Fibroblast of lung (primary cell): ENCODE results near the gene RTF1. TPM values are rescaled to one million over a fixed set of nuclear protein-coding genes. Genes with fewer than 3 reads are reported as not detected.

ENCODE experiments used
- DNase-seq, 2 donors: peaks; one replicate each; pipeline versions ENCODE4 v3.0.0 to v3.0.0-alpha.2; 2010; ENCODE audit warnings: low read depth in 2 of 2
- H2AFZ ChIP-seq: 2 replicates; pipeline ENCODE4 v1.5.1; 2012; ENCODE audit warnings: low read length, control low read depth, inconsistent platforms
- H3K27ac ChIP-seq: 2 replicates; pipeline ENCODE4 v1.5.1; 2011; ENCODE audit warnings: low read length, control low read depth; ENCODE audit not compliant: insufficient read depth
- H3K27me3 ChIP-seq: 2 replicates; pipeline ENCODE4 v1.5.1; 2011; ENCODE audit warnings: mild to moderate bottlenecking, low read length; ENCODE audit not compliant: control insufficient read depth, insufficient read depth
- H3K36me3 ChIP-seq: 2 replicates; pipeline ENCODE4 v1.5.1; 2011; ENCODE audit warnings: low read length; ENCODE audit not compliant: control insufficient read depth, insufficient read depth
- H3K4me1 ChIP-seq: 2 replicates; pipeline ENCODE4 v1.5.1; 2011; ENCODE audit warnings: low read length; ENCODE audit not compliant: control insufficient read depth, insufficient read depth; ENCODE audit errors: extremely low read depth
- H3K4me2 ChIP-seq: 2 replicates; pipeline ENCODE4 v1.5.1; 2011; ENCODE audit warnings: low read length, control low read depth; ENCODE audit not compliant: insufficient read depth; ENCODE audit errors: extremely low read depth
- H3K4me3 ChIP-seq, 4 experiments: fragments of 200-600 bp in 1 of 4; sonication (generic) in 1 of 4; replicated peaks in 1 of 4; 2 replicates each; pipeline ENCODE4 v1.5.1; 2011 to 2016; ENCODE audit warnings: low read length in 4 of 4, low read depth in 3 of 4, mild to moderate bottlenecking in 3 of 4, control low read depth in 2 of 4, inconsistent platforms in 1 of 4, mixed read lengths in 1 of 4; ENCODE audit not compliant: insufficient read depth in 1 of 4; ENCODE audit errors: control extremely low read depth in 1 of 4
- H3K79me2 ChIP-seq: 2 replicates; pipeline ENCODE4 v1.5.1; 2012; ENCODE audit warnings: mild to moderate bottlenecking, low read length, inconsistent platforms; ENCODE audit not compliant: control insufficient read depth, insufficient read depth
- H3K9ac ChIP-seq: 2 replicates; pipeline ENCODE4 v1.5.1; 2011; ENCODE audit warnings: mild to moderate bottlenecking, low read length, control low read depth; ENCODE audit not compliant: insufficient read depth
- H3K9me3 ChIP-seq: 2 replicates; pipeline ENCODE4 v1.5.1; 2012; ENCODE audit warnings: low read depth, low read length; ENCODE audit not compliant: control insufficient read depth, insufficient read depth
- H4K20me1 ChIP-seq: 2 replicates; pipeline ENCODE4 v1.5.1; 2011; ENCODE audit warnings: low read length; ENCODE audit not compliant: control insufficient read depth, insufficient read depth; ENCODE audit errors: extremely low read depth
- EZH2 ChIP-seq: IDR thresholded peaks from 2 replicates; pipeline ENCODE4 v1.5.1; 2012; ENCODE audit warnings: low read length, control low read depth, mild to moderate bottlenecking; ENCODE audit errors: missing control alignments
- polyA plus RNA-seq, 2 donors: library from polyadenylated mRNA; depleted of rRNA in 1 of 2; stranded (reverse) in 1 of 2; unstranded in 1 of 2; fragments of >200 nt; gene quantifications; 2 replicates each; pipeline ENCODE4 v1.2.1, GENCODE V29; 2011 to 2012; ENCODE audit warnings: missing spikeins in 1 of 2
- total RNA-seq: library from RNA; depleted of rRNA; stranded (reverse); fragments of >200 nt; gene quantifications from 2 replicates; pipeline ENCODE4 v1.2.1, GENCODE V29; 2014
- TF ChIP-seq, protein P1 (sequence below), 2 donors: IDR thresholded peaks in 1 of 2; conservative IDR thresholded peaks in 1 of 2; 1 replicate in 1 of 2; 2 replicates in 1 of 2; pipeline ENCODE4 v1.5.1; 2011 to 2012; ENCODE audit warnings: low read length in 2 of 2, control low read depth in 1 of 2, inconsistent platforms in 1 of 2, low read depth in 1 of 2, mild to moderate bottlenecking in 1 of 2

Gene RTF1
- total and polyA plus RNA-seq, 2 donors (not counting 1 experiment from before 2014, with no cell fraction given), result 16.0 to 38.9 TPM

DNA sequence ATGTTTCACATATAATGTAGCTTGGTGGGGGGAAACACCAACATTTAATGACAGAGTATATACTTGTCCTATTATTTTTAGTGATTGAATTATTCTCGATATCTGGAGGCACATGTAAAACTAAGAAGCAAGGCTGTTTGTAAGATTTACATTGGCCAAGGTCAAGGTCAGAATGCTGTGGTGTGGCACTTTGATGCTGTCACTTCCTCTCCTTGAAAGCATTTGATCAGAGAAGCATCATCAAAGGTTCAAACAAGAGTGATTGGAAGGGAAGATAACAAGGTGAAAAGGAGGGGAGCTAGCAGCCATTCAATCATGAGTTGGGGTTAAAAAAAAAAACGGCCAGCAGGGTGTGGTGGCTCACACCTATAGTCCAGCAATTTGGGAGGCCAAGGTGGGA is 26.4 kb downstream of the RTF1 start:
- Histone ChIP-seq H3K9me3 (no peaks in the 10 kb centered on the region), H3K9ac (no peak overlapping the region), H3K27me3 (no peaks in the 10 kb centered on the region), H4K20me1 (no peaks in the 10 kb centered on the region), H3K79me2 (no peaks in the 10 kb centered on the region), H3K4me2 (no peak overlapping the region), H3K4me3 (no peak overlapping the region), H3K4me1 (no peaks in the 10 kb centered on the region), H3K27ac (no peak overlapping the region), H3K36me3 (no peaks in the 10 kb centered on the region), H2AFZ (no peak overlapping the region)
- DNase-seq, result no peak
- TF ChIP-seq, protein P1, sequence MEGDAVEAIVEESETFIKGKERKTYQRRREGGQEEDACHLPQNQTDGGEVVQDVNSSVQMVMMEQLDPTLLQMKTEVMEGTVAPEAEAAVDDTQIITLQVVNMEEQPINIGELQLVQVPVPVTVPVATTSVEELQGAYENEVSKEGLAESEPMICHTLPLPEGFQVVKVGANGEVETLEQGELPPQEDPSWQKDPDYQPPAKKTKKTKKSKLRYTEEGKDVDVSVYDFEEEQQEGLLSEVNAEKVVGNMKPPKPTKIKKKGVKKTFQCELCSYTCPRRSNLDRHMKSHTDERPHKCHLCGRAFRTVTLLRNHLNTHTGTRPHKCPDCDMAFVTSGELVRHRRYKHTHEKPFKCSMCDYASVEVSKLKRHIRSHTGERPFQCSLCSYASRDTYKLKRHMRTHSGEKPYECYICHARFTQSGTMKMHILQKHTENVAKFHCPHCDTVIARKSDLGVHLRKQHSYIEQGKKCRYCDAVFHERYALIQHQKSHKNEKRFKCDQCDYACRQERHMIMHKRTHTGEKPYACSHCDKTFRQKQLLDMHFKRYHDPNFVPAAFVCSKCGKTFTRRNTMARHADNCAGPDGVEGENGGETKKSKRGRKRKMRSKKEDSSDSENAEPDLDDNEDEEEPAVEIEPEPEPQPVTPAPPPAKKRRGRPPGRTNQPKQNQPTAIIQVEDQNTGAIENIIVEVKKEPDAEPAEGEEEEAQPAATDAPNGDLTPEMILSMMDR (conservative IDR thresholded peaks at IDR 0.05 in 1 of 2, IDR thresholded peaks at IDR 0.05 in 1 of 2; ENCODE audit: low read depth in 1 of 2, low read length in 2 of 2), result no peak
- TF ChIP-seq EZH2, result no peak

DNA sequence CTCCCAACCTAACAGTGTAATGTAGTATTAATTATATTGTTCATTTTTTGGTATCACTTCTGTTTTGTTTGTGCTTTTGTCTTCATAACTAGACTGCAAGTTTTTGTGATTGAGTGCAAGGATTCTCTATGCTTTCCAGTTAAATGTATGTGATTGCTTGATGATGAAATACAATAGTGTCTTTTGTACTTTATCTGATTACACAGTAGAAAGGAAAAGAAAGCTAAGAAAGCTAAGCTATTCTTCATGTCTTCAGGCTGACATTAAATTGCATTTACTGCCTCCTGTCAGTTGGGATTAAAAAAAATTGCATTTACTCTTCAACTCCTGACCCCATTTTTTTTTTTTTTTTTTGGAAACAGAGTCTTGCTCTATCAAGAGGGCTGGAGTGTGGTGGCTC is 28.5 kb downstream of the RTF1 start:
- Histone ChIP-seq H3K4me2 (no peak overlapping the region), H4K20me1 (no peaks in the 10 kb centered on the region), H3K36me3 (no peaks in the 10 kb centered on the region), H2AFZ (no peak overlapping the region), H3K9me3 (no peaks in the 10 kb centered on the region), H3K4me3 (no peak overlapping the region), H3K27ac (no peak overlapping the region), H3K4me1 (no peaks in the 10 kb centered on the region), H3K79me2 (no peaks in the 10 kb centered on the region), H3K9ac (no peak overlapping the region), H3K27me3 (no peaks in the 10 kb centered on the region)
- TF ChIP-seq, protein P1 (conservative IDR thresholded peaks at IDR 0.05 in 1 of 2, IDR thresholded peaks at IDR 0.05 in 1 of 2; ENCODE audit: low read depth in 1 of 2, low read length in 2 of 2), result no peak
- no peak for TF ChIP-seq EZH2
- DNase-seq, result no peak

- H3K4me2 ChIP-seq, result no peak overlapping the region
- no peak overlapping the region for H3K27ac ChIP-seq
- no peaks in the 10 kb centered on the region for H3K27me3 ChIP-seq
- no peak overlapping the region for H3K9ac ChIP-seq
- TF ChIP-seq, protein P1 (conservative IDR thresholded peaks at IDR 0.05 in 1 of 2, IDR thresholded peaks at IDR 0.05 in 1 of 2; ENCODE audit: low read depth in 1 of 2, low read length in 2 of 2), result no peak
- TF ChIP-seq EZH2, result no peak
- no peak overlapping the region for H2AFZ ChIP-seq
- H3K9me3 ChIP-seq, result no peaks in the 10 kb centered on the region
- H3K4me1 ChIP-seq, result no peaks in the 10 kb centered on the region
- peaks cover 6% of the 10 kb centered on the region for H3K36me3 ChIP-seq
- peak in 1 of 2 donors; percentile 27 for DNase-seq
- no peaks in the 10 kb centered on the region for H4K20me1 ChIP-seq
- H3K79me2 ChIP-seq, result no peaks in the 10 kb centered on the region
- H3K4me3 ChIP-seq, result no peak overlapping the region
Measured at GRCh38 chr15:41462084-41462795, 45.3 kb downstream of the RTF1 start.
